ENCODE data around the gene VWA7. TPM values are rescaled to one million over a fixed set of nuclear protein-coding genes. Genes with fewer than 3 reads are reported as not detected.
"Not testable (repeated sequence)": the region's sequence is repeated elsewhere in the genome, so short reads cannot be mapped to it uniquely, and the experiment has no call there.

Gene VWA7
- total and polyA plus RNA-seq, 10 donors, result 0.09 to 2.6 (median 1.1) TPM; not detected in 1

GRCh38 chr6:31822036-31822821, 45.1 kb upstream of the VWA7 start:
- H3K4me1 ChIP-seq, result peaks cover 42 to 93% (median 74%) of the 10 kb centered on the region in 6 donors

GRCh38 chr6:31821301-31822035, 44.3 kb upstream of the VWA7 start:
- Histone ChIP-seq H3K27me3 (replicated peaks in 1 of 7) (no peaks in the 10 kb centered on the region), H3K4me3 (peak overlapping the region; percentile 48 to 75 (median 54)), H3K4me1 (peaks cover 42 to 87% (median 70%) of the 10 kb centered on the region in 6 donors), H3K27ac (peak overlapping the region; percentile 90 to 98 (median 94)), H3K9me3 (no peaks in the 10 kb centered on the region), H3K36me3 (peaks cover 0 to 5% (median 0%) of the 10 kb centered on the region in 6 donors)
- intact Hi-C loops (cut with DNase I; ENCODE audit: low total_unique reads), result loop anchor here (10.0 kb wide), 1 partner anchor 87 kb away; the partner anchor contains the start of gene CLIC1
- DNase-seq, result peak; percentile 92
- WGBS, 5 donors, result 4 to 9% (median 6%) methylated on average over 34 to 39 of the region's 39 CpGs
- TF ChIP-seq POLR2AphosphoS5 (IDR thresholded peaks at IDR 0.05), result peak in 2 of 3 donors; percentile 79 to 82
- no peak for TF ChIP-seq CTCF (IDR thresholded peaks at IDR 0.05 in 8 of 11, conservative IDR thresholded peaks at IDR 0.05 in 3 of 11)

More at GRCh38 chr6:31822036-31822821, 45.1 kb upstream of the VWA7 start:
- intact Hi-C loops (cut with DNase I; ENCODE audit: low total_unique reads), result loop anchor here (10.0 kb wide), 1 partner anchor 87 kb away; the partner anchor contains the start of gene CLIC1
- H3K9me3 ChIP-seq, result no peaks in the 10 kb centered on the region
- peak overlapping the region; percentile 90 to 98 (median 94) for H3K27ac ChIP-seq
- H3K36me3 ChIP-seq, result peaks cover 0 to 5% (median 0%) of the 10 kb centered on the region in 6 donors
- H3K27me3 ChIP-seq (replicated peaks in 1 of 7), result no peaks in the 10 kb centered on the region
- peak; percentile 87 for DNase-seq
- H3K4me3 ChIP-seq, result peak overlapping the region; percentile 48 to 75 (median 54)
- WGBS, 5 donors, result 1 to 4% (median 1%) methylated on average over 24 to 25 of the region's 25 CpGs
- TF ChIP-seq POLR2A (IDR thresholded peaks at IDR 0.05) (peak in 1 of 3 donors; percentile 47), POLR2AphosphoS5 (IDR thresholded peaks at IDR 0.05) (peak in 2 of 3 donors; percentile 60 to 74), CTCF (IDR thresholded peaks at IDR 0.05 in 8 of 11, conservative IDR thresholded peaks at IDR 0.05 in 3 of 11) (no peak)

- Histone ChIP-seq H3K27ac (peak overlapping the region in 5 of 8 donors; percentile 93 to 95 (median 94)), H3K4me3 (peak overlapping the region in 1 of 8 donors; percentile 75), H3K4me1 (peaks cover 35 to 76% (median 59%) of the 10 kb centered on the region in 6 donors)
- H3K36me3 ChIP-seq; H3K27me3 ChIP-seq (replicated peaks in 1 of 7); H3K9me3 ChIP-seq: not testable (repeated sequence)
- DNase-seq, result peak; percentile 30
- WGBS, 5 donors, result 87 to 97% (median 93%) methylated on average over 10 of the region's 10 CpGs
- intact Hi-C loops (cut with DNase I; ENCODE audit: low total_unique reads), result loop anchor here (10.0 kb wide), 1 partner anchor 86 kb away; the partner anchor contains the start of gene CLIC1
These were observed 43.3 kb upstream of the VWA7 start for GRCh38 chr6:31820399-31820798.

GRCh38 chr6:31819871-31820299, 42.8 kb upstream of the VWA7 start:
- Histone ChIP-seq H3K27me3 (replicated peaks in 1 of 7) (no peaks in the 10 kb centered on the region), H3K4me3 (peak overlapping the region in 1 of 8 donors; percentile 31), H3K36me3 (peaks cover 0 to 5% (median 0%) of the 10 kb centered on the region in 6 donors), H3K9me3 (no peaks in the 10 kb centered on the region), H3K4me1 (peaks cover 35 to 72% (median 58%) of the 10 kb centered on the region in 6 donors), H3K27ac (peak overlapping the region in 7 of 8 donors; percentile 28 to 95 (median 86))
- no peak for DNase-seq
- no peak for TF ChIP-seq CTCF (IDR thresholded peaks at IDR 0.05 in 8 of 11, conservative IDR thresholded peaks at IDR 0.05 in 3 of 11)
- no peak for TF ChIP-seq POLR2AphosphoS5 (IDR thresholded peaks at IDR 0.05)
- TF ChIP-seq POLR2A (IDR thresholded peaks at IDR 0.05), result no peak
- intact Hi-C loops (cut with DNase I; ENCODE audit: low total_unique reads), result loop anchor here (10.0 kb wide), 1 partner anchor 85 kb away; the partner anchor contains the start of gene CLIC1

- H3K36me3 ChIP-seq; H3K27me3 ChIP-seq (replicated peaks in 1 of 7); H3K9me3 ChIP-seq; DNase-seq; intact Hi-C loops (cut with DNase I; ENCODE audit: low total_unique reads): not testable (repeated sequence)
- 27 to 57% (median 33%) methylated on average over 8 of the region's 8 CpGs for WGBS, 5 donors
- Histone ChIP-seq H3K4me1 (peaks cover 41 to 71% (median 61%) of the 10 kb centered on the region in 6 donors), H3K4me3 (peak overlapping the region; percentile 29 to 76 (median 48)), H3K27ac (peak overlapping the region; percentile 78 to 95 (median 87))
These were observed 40.9 kb upstream of the VWA7 start for GRCh38 chr6:31817929-31818511.

All from spleen (tissue), 11 donors.